ENCODE results near the gene LEFTY2.
"Not testable (repeated sequence)": the region's sequence is repeated elsewhere in the genome, so short reads cannot be mapped to it uniquely, and the experiment has no call there.

LEFTY2 gene

DNA sequence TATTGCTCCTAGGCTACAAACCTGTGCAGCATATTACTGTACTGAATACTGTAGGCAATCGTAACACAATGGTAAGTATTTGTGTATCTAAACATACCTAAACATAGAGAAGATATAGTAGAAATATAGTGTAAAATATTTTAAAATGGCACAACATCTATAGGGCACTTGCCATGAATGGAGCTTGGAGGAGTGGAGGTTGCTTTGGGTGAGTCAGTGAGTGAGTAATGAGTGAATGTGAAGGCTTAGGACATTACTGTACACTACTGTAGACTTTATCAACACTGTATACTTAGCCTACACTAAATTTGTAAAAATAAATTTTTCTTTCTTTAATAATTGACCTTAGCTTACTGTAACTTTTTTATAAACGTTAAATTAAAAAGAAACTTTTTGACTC, 7.9 kb downstream of the LEFTY2 start:
- peaks cover 10% of the 10 kb centered on the region; the same call in 1 of the 2 replicates for H3F3A ChIP-seq (ENCODE audit: insufficient read depth, low read length)
- H2AFZ ChIP-seq (ENCODE audit: low read length): no peak overlapping the region
- no peaks in the 10 kb centered on the region for H3K9me3 ChIP-seq (replicated peaks; ENCODE audit: insufficient read depth, low read length)
- H3K79me2 ChIP-seq (ENCODE audit: low read length): no peaks in the 10 kb centered on the region
- no peak for TF ChIP-seq EZH2phosphoT487 (IDR thresholded peaks at IDR 0.05; ENCODE audit: low read length)
- TF ChIP-seq EZH2 (optimal IDR thresholded peaks at IDR 0.05; ENCODE audit: low read depth, low read length): no peak
- TF ChIP-seq, protein P1, sequence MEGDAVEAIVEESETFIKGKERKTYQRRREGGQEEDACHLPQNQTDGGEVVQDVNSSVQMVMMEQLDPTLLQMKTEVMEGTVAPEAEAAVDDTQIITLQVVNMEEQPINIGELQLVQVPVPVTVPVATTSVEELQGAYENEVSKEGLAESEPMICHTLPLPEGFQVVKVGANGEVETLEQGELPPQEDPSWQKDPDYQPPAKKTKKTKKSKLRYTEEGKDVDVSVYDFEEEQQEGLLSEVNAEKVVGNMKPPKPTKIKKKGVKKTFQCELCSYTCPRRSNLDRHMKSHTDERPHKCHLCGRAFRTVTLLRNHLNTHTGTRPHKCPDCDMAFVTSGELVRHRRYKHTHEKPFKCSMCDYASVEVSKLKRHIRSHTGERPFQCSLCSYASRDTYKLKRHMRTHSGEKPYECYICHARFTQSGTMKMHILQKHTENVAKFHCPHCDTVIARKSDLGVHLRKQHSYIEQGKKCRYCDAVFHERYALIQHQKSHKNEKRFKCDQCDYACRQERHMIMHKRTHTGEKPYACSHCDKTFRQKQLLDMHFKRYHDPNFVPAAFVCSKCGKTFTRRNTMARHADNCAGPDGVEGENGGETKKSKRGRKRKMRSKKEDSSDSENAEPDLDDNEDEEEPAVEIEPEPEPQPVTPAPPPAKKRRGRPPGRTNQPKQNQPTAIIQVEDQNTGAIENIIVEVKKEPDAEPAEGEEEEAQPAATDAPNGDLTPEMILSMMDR (IDR thresholded peaks at IDR 0.05; ENCODE audit: low read length): no peak
- no peaks in the 10 kb centered on the region for H4K20me1 ChIP-seq (ENCODE audit: insufficient read depth, low read length)
- H3K4me1 ChIP-seq (ENCODE audit: low read length): peaks cover 13% of the 10 kb centered on the region
- H3K4me2 ChIP-seq (ENCODE audit: low read depth, low read length): no peak overlapping the region
- no peaks in the 10 kb centered on the region for H3K9me2 ChIP-seq (replicated peaks; ENCODE audit: insufficient read depth, low read length)
- H3K4me3 ChIP-seq (ENCODE audit: low read length): no peak overlapping the region
- no peak overlapping the region for H3K27ac ChIP-seq (ENCODE audit: low read length)
- H3K27me3 ChIP-seq (replicated peaks; ENCODE audit: insufficient read depth, low read length): no peaks in the 10 kb centered on the region
- no peak overlapping the region for H3K9ac ChIP-seq (ENCODE audit: low read length)
- H3K36me3 ChIP-seq (replicated peaks; ENCODE audit: insufficient read depth, low read length): no peaks in the 10 kb centered on the region
- DNase-seq: no peak

- no peak overlapping the region for H3K4me2 ChIP-seq (ENCODE audit: low read depth, low read length)
- H3K9ac ChIP-seq (ENCODE audit: low read length): no peak overlapping the region
- no peak overlapping the region for H3K4me3 ChIP-seq (ENCODE audit: low read length)
- peaks cover 3% of the 10 kb centered on the region; the same call in 1 of the 2 replicates for H3F3A ChIP-seq (ENCODE audit: insufficient read depth, low read length)
- peaks cover 4% of the 10 kb centered on the region for H3K4me1 ChIP-seq (ENCODE audit: low read length)
- H3K27ac ChIP-seq (ENCODE audit: low read length): no peak overlapping the region
- H2AFZ ChIP-seq (ENCODE audit: low read length): no peak overlapping the region
- H3K27me3 ChIP-seq (replicated peaks; ENCODE audit: insufficient read depth, low read length): no peaks in the 10 kb centered on the region
- TF ChIP-seq EZH2phosphoT487 (IDR thresholded peaks at IDR 0.05; ENCODE audit: low read length) (no peak), EZH2 (optimal IDR thresholded peaks at IDR 0.05; ENCODE audit: low read depth, low read length) (no peak)
- TF ChIP-seq, protein P1 (IDR thresholded peaks at IDR 0.05; ENCODE audit: low read length): no peak
- no peaks in the 10 kb centered on the region for H3K79me2 ChIP-seq (ENCODE audit: low read length)
- DNase-seq: no peak
- no peaks in the 10 kb centered on the region for H3K9me3 ChIP-seq (replicated peaks; ENCODE audit: insufficient read depth, low read length)
- H3K36me3 ChIP-seq (replicated peaks; ENCODE audit: insufficient read depth, low read length): no peaks in the 10 kb centered on the region
- no peaks in the 10 kb centered on the region for H3K9me2 ChIP-seq (replicated peaks; ENCODE audit: insufficient read depth, low read length)
- no peaks in the 10 kb centered on the region for H4K20me1 ChIP-seq (ENCODE audit: insufficient read depth, low read length)
Observed at GRCh38 chr1:225931270-225932136, 9.5 kb downstream of the LEFTY2 start.

GRCh38 chr1:225930566-225930965, 10.5 kb downstream of the LEFTY2 start:
- H3K9ac ChIP-seq (ENCODE audit: low read length): no peak overlapping the region
- H3K79me2 ChIP-seq (ENCODE audit: low read length): no peaks in the 10 kb centered on the region
- no peaks in the 10 kb centered on the region for H3K9me2 ChIP-seq (replicated peaks; ENCODE audit: insufficient read depth, low read length)
- H3K4me2 ChIP-seq (ENCODE audit: low read depth, low read length): no peak overlapping the region
- H3K27ac ChIP-seq (ENCODE audit: low read length): no peak overlapping the region
- DNase-seq: no peak
- H3K4me3 ChIP-seq (ENCODE audit: low read length): no peak overlapping the region
- H3K4me1 ChIP-seq (ENCODE audit: low read length): no peaks in the 10 kb centered on the region
- no peaks in the 10 kb centered on the region for H3K36me3 ChIP-seq (replicated peaks; ENCODE audit: insufficient read depth, low read length)
- TF ChIP-seq, protein P1 (IDR thresholded peaks at IDR 0.05; ENCODE audit: low read length): no peak
- TF ChIP-seq EZH2 (optimal IDR thresholded peaks at IDR 0.05; ENCODE audit: low read depth, low read length) (no peak), EZH2phosphoT487 (IDR thresholded peaks at IDR 0.05; ENCODE audit: low read length) (no peak)
- no peaks in the 10 kb centered on the region for H3K9me3 ChIP-seq (replicated peaks; ENCODE audit: insufficient read depth, low read length)
- H3K27me3 ChIP-seq (replicated peaks; ENCODE audit: insufficient read depth, low read length): no peaks in the 10 kb centered on the region
- H2AFZ ChIP-seq (ENCODE audit: low read length): no peak overlapping the region
- H4K20me1 ChIP-seq (ENCODE audit: insufficient read depth, low read length): no peaks in the 10 kb centered on the region
- 0 out of 2 replicates have a peak, but pooled peaks cover 3% of the 10 kb centered on the region for H3F3A ChIP-seq (ENCODE audit: insufficient read depth, low read length)

- not testable (repeated sequence) for H3K27ac ChIP-seq (ENCODE audit: low read length); H3F3A ChIP-seq (ENCODE audit: insufficient read depth, low read length); DNase-seq; H2AFZ ChIP-seq (ENCODE audit: low read length); H3K36me3 ChIP-seq (replicated peaks; ENCODE audit: insufficient read depth, low read length); H3K9me3 ChIP-seq (replicated peaks; ENCODE audit: insufficient read depth, low read length); H4K20me1 ChIP-seq (ENCODE audit: insufficient read depth, low read length); H3K27me3 ChIP-seq (replicated peaks; ENCODE audit: insufficient read depth, low read length); H3K4me3 ChIP-seq (ENCODE audit: low read length); H3K79me2 ChIP-seq (ENCODE audit: low read length); H3K4me1 ChIP-seq (ENCODE audit: low read length); H3K4me2 ChIP-seq (ENCODE audit: low read depth, low read length); H3K9me2 ChIP-seq (replicated peaks; ENCODE audit: insufficient read depth, low read length); H3K9ac ChIP-seq (ENCODE audit: low read length)
Observed at GRCh38 chr1:225929462-225929861, 11.6 kb downstream of the LEFTY2 start.

All from MM.1S (cell line).